ENCODE measurements around the gene HNRNPUL2. TPM values are rescaled to one million over a fixed set of nuclear protein-coding genes. Genes with fewer than 3 reads are reported as not detected.

Gene HNRNPUL2
- polyA plus RNA-seq, 1 donor from 2014 or later = 27.5 TPM

DNA sequence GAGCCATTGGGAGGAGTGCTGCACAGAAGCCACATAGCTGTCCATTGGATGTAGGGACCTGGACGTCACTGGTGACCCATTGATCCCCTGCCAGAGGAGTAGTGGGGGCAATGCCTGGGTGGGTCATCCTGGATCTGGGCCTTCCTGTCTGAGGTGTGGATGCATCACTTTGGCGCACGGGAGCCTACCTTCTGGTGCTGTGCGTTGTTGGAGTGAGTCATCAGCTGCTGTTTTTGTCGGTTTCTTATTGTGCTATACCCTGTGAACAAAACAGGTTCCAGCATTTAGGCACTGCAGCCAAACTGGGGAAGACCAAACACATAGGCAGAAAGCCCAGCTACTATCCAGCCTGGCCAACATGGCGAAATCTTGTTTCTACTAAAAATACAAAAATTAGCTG is 47.1 kb upstream of the HNRNPUL2 start:
- Histone ChIP-seq H3K4me2 (ENCODE audit: low read length) (no peak overlapping the region), H2AFZ (ENCODE audit: low read depth, low read length) (no peak overlapping the region), H4K20me1 (ENCODE audit: insufficient read depth) (no peaks in the 10 kb centered on the region), H3F3A (ENCODE audit: insufficient read depth, low read length, poor library complexity, severe bottlenecking) (peaks cover 5% of the 10 kb centered on the region), H3K9ac (ENCODE audit: low read length) (no peak overlapping the region), H3K9me2 (ENCODE audit: insufficient read depth, low read length) (no peaks in the 10 kb centered on the region), H3K4me3 (ENCODE audit: low read length) (no peak overlapping the region), H3K27me3 (ENCODE audit: insufficient read depth, low read depth, low read length) (no peaks in the 10 kb centered on the region), H3K27ac (ENCODE audit: low read length) (no peak overlapping the region), H3K9me3 (ENCODE audit: low read length) (no peaks in the 10 kb centered on the region), H3K79me2 (replicated peaks; ENCODE audit: insufficient read depth, low read length) (peaks cover 10% of the 10 kb centered on the region), H3K36me3 (ENCODE audit: insufficient read depth, low read length) (no peaks in the 10 kb centered on the region)
- TF ChIP-seq TAF1 (IDR thresholded peaks at IDR 0.05; ENCODE audit: low read depth) (no peak), EZH2 (IDR thresholded peaks at IDR 0.05; ENCODE audit: borderline replicate concordance, insufficient read depth, low read length, poor library complexity, severe bottlenecking) (no peak), POLR2AphosphoS5 (IDR thresholded peaks at IDR 0.05) (no peak), MXI1 (conservative IDR thresholded peaks at IDR 0.05; ENCODE audit: poor library complexity, severe bottlenecking) (no peak), CTCF (IDR thresholded peaks at IDR 0.05; ENCODE audit: poor library complexity, severe bottlenecking) (no peak), RAD21 (conservative IDR thresholded peaks at IDR 0.05) (no peak), SMC3 (conservative IDR thresholded peaks at IDR 0.05; ENCODE audit: poor library complexity) (no peak), EP300 (conservative IDR thresholded peaks at IDR 0.05; ENCODE audit: poor library complexity, severe bottlenecking) (no peak)
- TF ChIP-seq, protein P1, sequence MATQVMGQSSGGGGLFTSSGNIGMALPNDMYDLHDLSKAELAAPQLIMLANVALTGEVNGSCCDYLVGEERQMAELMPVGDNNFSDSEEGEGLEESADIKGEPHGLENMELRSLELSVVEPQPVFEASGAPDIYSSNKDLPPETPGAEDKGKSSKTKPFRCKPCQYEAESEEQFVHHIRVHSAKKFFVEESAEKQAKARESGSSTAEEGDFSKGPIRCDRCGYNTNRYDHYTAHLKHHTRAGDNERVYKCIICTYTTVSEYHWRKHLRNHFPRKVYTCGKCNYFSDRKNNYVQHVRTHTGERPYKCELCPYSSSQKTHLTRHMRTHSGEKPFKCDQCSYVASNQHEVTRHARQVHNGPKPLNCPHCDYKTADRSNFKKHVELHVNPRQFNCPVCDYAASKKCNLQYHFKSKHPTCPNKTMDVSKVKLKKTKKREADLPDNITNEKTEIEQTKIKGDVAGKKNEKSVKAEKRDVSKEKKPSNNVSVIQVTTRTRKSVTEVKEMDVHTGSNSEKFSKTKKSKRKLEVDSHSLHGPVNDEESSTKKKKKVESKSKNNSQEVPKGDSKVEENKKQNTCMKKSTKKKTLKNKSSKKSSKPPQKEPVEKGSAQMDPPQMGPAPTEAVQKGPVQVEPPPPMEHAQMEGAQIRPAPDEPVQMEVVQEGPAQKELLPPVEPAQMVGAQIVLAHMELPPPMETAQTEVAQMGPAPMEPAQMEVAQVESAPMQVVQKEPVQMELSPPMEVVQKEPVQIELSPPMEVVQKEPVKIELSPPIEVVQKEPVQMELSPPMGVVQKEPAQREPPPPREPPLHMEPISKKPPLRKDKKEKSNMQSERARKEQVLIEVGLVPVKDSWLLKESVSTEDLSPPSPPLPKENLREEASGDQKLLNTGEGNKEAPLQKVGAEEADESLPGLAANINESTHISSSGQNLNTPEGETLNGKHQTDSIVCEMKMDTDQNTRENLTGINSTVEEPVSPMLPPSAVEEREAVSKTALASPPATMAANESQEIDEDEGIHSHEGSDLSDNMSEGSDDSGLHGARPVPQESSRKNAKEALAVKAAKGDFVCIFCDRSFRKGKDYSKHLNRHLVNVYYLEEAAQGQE (IDR thresholded peaks at IDR 0.05; ENCODE audit: borderline replicate concordance) = no peak

DNA sequence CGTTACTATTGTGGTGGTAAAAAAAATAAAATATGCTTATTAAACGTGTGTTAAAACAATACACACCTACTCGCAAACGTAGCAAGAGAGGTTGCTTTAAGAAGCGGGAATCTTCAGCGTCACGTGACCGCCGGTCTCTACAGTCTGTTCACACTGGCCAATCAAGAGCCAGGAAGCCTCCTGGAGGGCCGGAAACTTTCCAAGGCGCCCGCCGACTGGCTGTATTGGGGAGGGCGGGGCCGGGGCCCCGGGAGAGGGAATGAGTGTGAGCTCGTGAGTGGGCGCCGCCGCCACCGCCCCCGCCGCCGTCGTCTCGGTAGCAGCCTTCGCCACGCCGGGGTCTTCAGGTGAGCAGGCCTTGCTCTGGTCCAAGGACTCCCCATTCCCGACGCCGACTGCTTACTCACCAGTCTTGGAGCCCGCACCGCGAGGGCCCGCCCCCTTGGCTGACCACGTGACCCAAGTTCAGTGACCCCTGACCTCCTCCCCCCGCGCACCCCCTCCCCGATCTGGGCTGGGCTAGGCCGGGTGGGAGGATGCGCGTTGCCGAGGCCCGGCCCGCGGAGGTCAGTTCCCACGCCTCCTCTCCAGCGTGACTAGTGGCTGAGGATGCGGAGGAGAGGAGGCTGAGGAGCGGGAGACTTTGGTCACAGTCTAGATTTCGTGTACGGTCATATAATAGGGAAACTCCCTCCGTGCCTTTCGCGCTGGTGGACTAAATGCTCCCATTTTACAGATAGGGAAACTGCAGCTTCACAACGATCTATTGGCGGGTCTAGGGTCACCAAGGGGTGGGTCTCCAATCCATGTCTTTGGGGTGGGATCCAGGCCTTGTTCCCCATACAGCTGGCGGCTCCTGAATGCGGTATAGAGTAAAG is 44.1 kb upstream of the HNRNPUL2 start, which contains the start of gene TAF6L:
Gene TAF6L, plus strand, starts transcription at position 253 of the 878 bp plus-strand sequence. CDS start 4,388 bp downstream, outside the sequence.
- H2AFZ ChIP-seq (ENCODE audit: low read depth, low read length) = peak within 1 kb of the TSS; percentile 61

More for the DNA sequence above, 44.1 kb upstream of the HNRNPUL2 start, which contains the start of gene TAF6L:
- H3K9me2 ChIP-seq (ENCODE audit: insufficient read depth, low read length) = no peaks in the 10 kb centered on the region
- H3F3A ChIP-seq (ENCODE audit: insufficient read depth, low read length, poor library complexity, severe bottlenecking) = peaks cover 5% of the 10 kb centered on the region
- H3K9me3 ChIP-seq (ENCODE audit: low read length) = no peaks in the 10 kb centered on the region
- H3K9ac ChIP-seq (ENCODE audit: low read length) = peak within 1 kb of the TSS; percentile 73
- no peaks in the 10 kb centered on the region for H3K36me3 ChIP-seq (ENCODE audit: insufficient read depth, low read length)
- no peaks in the 10 kb centered on the region for H3K27me3 ChIP-seq (ENCODE audit: insufficient read depth, low read depth, low read length)
- H3K27ac ChIP-seq (ENCODE audit: low read length) = peak within 1 kb of the TSS; percentile 85
- no peaks in the 10 kb centered on the region for H4K20me1 ChIP-seq (ENCODE audit: insufficient read depth)
- peaks cover 10% of the 10 kb centered on the region for H3K79me2 ChIP-seq (replicated peaks; ENCODE audit: insufficient read depth, low read length)
- TF ChIP-seq MXI1 (conservative IDR thresholded peaks at IDR 0.05; ENCODE audit: poor library complexity, severe bottlenecking) (peak; percentile 85), EP300 (conservative IDR thresholded peaks at IDR 0.05; ENCODE audit: poor library complexity, severe bottlenecking) (peak; percentile 18), SMC3 (conservative IDR thresholded peaks at IDR 0.05; ENCODE audit: poor library complexity) (peak; percentile 44), POLR2AphosphoS5 (IDR thresholded peaks at IDR 0.05) (peak; percentile 77), EZH2 (IDR thresholded peaks at IDR 0.05; ENCODE audit: borderline replicate concordance, insufficient read depth, low read length, poor library complexity, severe bottlenecking) (no peak), RAD21 (conservative IDR thresholded peaks at IDR 0.05) (no peak)
- H3K4me2 ChIP-seq (ENCODE audit: low read length) = peak within 1 kb of the TSS; percentile 86
- peak within 1 kb of the TSS; percentile 87 for H3K4me3 ChIP-seq (ENCODE audit: low read length)

All from neural cell (in vitro differentiated cells).